Measurements from ENCODE around the gene STAMBP. TPM values are rescaled to one million over a fixed set of nuclear protein-coding genes. Genes with fewer than 3 reads are reported as not detected.
A peak's percentile ranks its signal among the peaks of the same experiment; 100 is the strongest.
"Not testable (repeated sequence)": the region's sequence is repeated elsewhere in the genome, so short reads cannot be mapped to it uniquely, and the experiment has no call there.

STAMBP gene
- polyA plus RNA-seq, 3 donors = 26.0 to 40.8 (median 40.7) TPM

- H3K4me1 Mint-ChIP-seq = peaks cover 10% of the 10 kb centered on the region
- Histone ChIP-seq H3K4me2 (replicated peaks; ENCODE audit: extremely low read depth, low read length, poor library complexity, severe bottlenecking) (no peak overlapping the region), H3K9me3 (replicated peaks in 1 of 2; ENCODE audit: control insufficient read depth in 1 of 2, insufficient read depth in 1 of 2, low read length in 2 of 2) (no peaks in the 10 kb centered on the region), H3K27ac (ENCODE audit: low read depth in 1 of 2, low read length in 2 of 2) (no peak overlapping the region), H3K4me1 (ENCODE audit: control insufficient read depth in 1 of 2, insufficient read depth in 2 of 2, low read length in 2 of 2) (peaks cover 6 to 7% of the 10 kb centered on the region in 2 donors), H2AFZ (ENCODE audit: insufficient read depth, low read depth, low read length, poor library complexity, severe bottlenecking) (peak overlapping the region; percentile 0), H3K36me3 (replicated peaks in 1 of 2; ENCODE audit: control insufficient read depth in 1 of 2, insufficient read depth in 2 of 2, low read length in 2 of 2) (no peaks in the 10 kb centered on the region), H4K20me1 (ENCODE audit: insufficient read depth, low read length) (no peaks in the 10 kb centered on the region), H3K9ac (ENCODE audit: insufficient read depth, low read length, poor library complexity, severe bottlenecking) (no peak overlapping the region), H3K79me2 (ENCODE audit: insufficient read depth, low read length) (no peaks in the 10 kb centered on the region), H3K27me3 (ENCODE audit: control insufficient read depth in 2 of 2, insufficient read depth in 2 of 2, low read length in 2 of 2) (no peaks in the 10 kb centered on the region), H3K4me3 (replicated peaks in 1 of 3; ENCODE audit: low read depth in 2 of 3, low read length in 3 of 3) (no peak overlapping the region)
- no peak for TF ChIP-seq CTCF (IDR thresholded peaks at IDR 0.05)
- no peaks in the 10 kb centered on the region for H3K36me3 Mint-ChIP-seq
- no peaks in the 10 kb centered on the region for H3K9me3 Mint-ChIP-seq
- intact Hi-C loops (cut with micrococcal nuclease) = no loop called here
- 80% methylated on average over 1 of the region's 4 CpGs for WGBS (ENCODE audit: insufficient coverage)
- no peak for DNase-seq
- no peak overlapping the region for H3K27ac Mint-ChIP-seq
- H3K27me3 Mint-ChIP-seq (ENCODE audit: low read depth in 3 of 3) = peaks cover 1 to 5% (median 1%) of the 10 kb centered on the region in 3 donors
- H3K4me3 Mint-ChIP-seq = no peak overlapping the region
These were observed 73.5 kb downstream of the STAMBP start for GRCh38 chr2:73902284-73902683.

- Histone ChIP-seq H3K4me2 (replicated peaks; ENCODE audit: extremely low read depth, low read length, poor library complexity, severe bottlenecking) (no peak overlapping the region), H3K79me2 (ENCODE audit: insufficient read depth, low read length) (no peaks in the 10 kb centered on the region), H3K27me3 (ENCODE audit: control insufficient read depth in 2 of 2, insufficient read depth in 2 of 2, low read length in 2 of 2) (no peaks in the 10 kb centered on the region), H2AFZ (ENCODE audit: insufficient read depth, low read depth, low read length, poor library complexity, severe bottlenecking) (no peak overlapping the region), H4K20me1 (ENCODE audit: insufficient read depth, low read length) (no peaks in the 10 kb centered on the region), H3K9ac (ENCODE audit: insufficient read depth, low read length, poor library complexity, severe bottlenecking) (no peak overlapping the region), H3K4me3 (replicated peaks in 1 of 3; ENCODE audit: low read depth in 2 of 3, low read length in 3 of 3) (no peak overlapping the region), H3K36me3 (replicated peaks in 1 of 2; ENCODE audit: control insufficient read depth in 1 of 2, insufficient read depth in 2 of 2, low read length in 2 of 2) (no peaks in the 10 kb centered on the region), H3K4me1 (ENCODE audit: control insufficient read depth in 1 of 2, insufficient read depth in 2 of 2, low read length in 2 of 2) (peaks cover 13 to 14% of the 10 kb centered on the region in 2 donors), H3K9me3 (replicated peaks in 1 of 2; ENCODE audit: control insufficient read depth in 1 of 2, insufficient read depth in 1 of 2, low read length in 2 of 2) (no peaks in the 10 kb centered on the region), H3K27ac (ENCODE audit: low read depth in 1 of 2, low read length in 2 of 2) (no peak overlapping the region)
- Mint-ChIP-seq H3K4me1 (peaks cover 15% of the 10 kb centered on the region), H3K9me3 (no peaks in the 10 kb centered on the region), H3K4me3 (no peak overlapping the region), H3K36me3 (no peaks in the 10 kb centered on the region), H3K27me3 (ENCODE audit: low read depth in 3 of 3) (peaks cover 1 to 5% (median 1%) of the 10 kb centered on the region in 3 donors), H3K27ac (no peak overlapping the region)
- DNase-seq = no peak
- no CpG with 5 or more reads among the region's 4 CpGs for WGBS (ENCODE audit: insufficient coverage)
- no peak for TF ChIP-seq CTCF (IDR thresholded peaks at IDR 0.05)
- intact Hi-C loops (cut with micrococcal nuclease) = no loop called here
These were observed 74.6 kb downstream of the STAMBP start for GRCh38 chr2:73903313-73903712.

- H3K9ac ChIP-seq (ENCODE audit: insufficient read depth, low read length, poor library complexity, severe bottlenecking); H3K9me3 Mint-ChIP-seq; H3K27me3 Mint-ChIP-seq (ENCODE audit: low read depth in 3 of 3); H3K27ac Mint-ChIP-seq; H3K4me3 ChIP-seq (replicated peaks in 1 of 3; ENCODE audit: low read depth in 2 of 3, low read length in 3 of 3); H3K4me2 ChIP-seq (replicated peaks; ENCODE audit: extremely low read depth, low read length, poor library complexity, severe bottlenecking); H3K36me3 Mint-ChIP-seq; H3K79me2 ChIP-seq (ENCODE audit: insufficient read depth, low read length); H3K9me3 ChIP-seq (replicated peaks in 1 of 2; ENCODE audit: control insufficient read depth in 1 of 2, insufficient read depth in 1 of 2, low read length in 2 of 2); H2AFZ ChIP-seq (ENCODE audit: insufficient read depth, low read depth, low read length, poor library complexity, severe bottlenecking); DNase-seq; H3K36me3 ChIP-seq (replicated peaks in 1 of 2; ENCODE audit: control insufficient read depth in 1 of 2, insufficient read depth in 2 of 2, low read length in 2 of 2); H3K27ac ChIP-seq (ENCODE audit: low read depth in 1 of 2, low read length in 2 of 2); intact Hi-C loops (cut with micrococcal nuclease); H3K27me3 ChIP-seq (ENCODE audit: control insufficient read depth in 2 of 2, insufficient read depth in 2 of 2, low read length in 2 of 2); H4K20me1 ChIP-seq (ENCODE audit: insufficient read depth, low read length): not testable (repeated sequence)
- peak overlapping the region in 1 of 2 donors; percentile 17 for H3K4me3 Mint-ChIP-seq
- no CpG with 5 or more reads among the region's 5 CpGs for WGBS (ENCODE audit: insufficient coverage)
- H3K4me1 ChIP-seq (ENCODE audit: control insufficient read depth in 1 of 2, insufficient read depth in 2 of 2, low read length in 2 of 2) = peaks cover 13 to 14% of the 10 kb centered on the region in 2 donors
- H3K4me1 Mint-ChIP-seq = peaks cover 15% of the 10 kb centered on the region
These were observed 75.3 kb downstream of the STAMBP start for GRCh38 chr2:73903949-73904613.
